HG03520 (cell line): Measurements from ENCODE around the gene ELF1.
A peak's percentile ranks its signal among the peaks of the same experiment; 100 is the strongest.
"Not testable (repeated sequence)": the region's sequence is repeated elsewhere in the genome, so short reads cannot be mapped to it uniquely, and the experiment has no call there.

Experiments
- ATAC-seq: cut with Tn5 transposase; IDR thresholded peaks from one replicate; pipeline ENCODE4 v1.9.1; 2021; ENCODE audit warnings: mild to moderate bottlenecking, moderate library complexity; ENCODE audit not compliant: unreplicated experiment

The ELF1 gene

GRCh38 chr13:40960716-40961115 lies 58.4 kb downstream of the ELF1 start:
- no peak for ATAC-seq

GRCh38 chr13:40958655-40959054 lies 60.5 kb downstream of the ELF1 start:
- ATAC-seq: no peak

GRCh38 chr13:40946485-40946884 lies 72.6 kb downstream of the ELF1 start:
- no peak for ATAC-seq

- ATAC-seq: no peak
Observed at GRCh38 chr13:40943073-40943472, 76.0 kb downstream of the ELF1 start.

- ATAC-seq: no peak
Observed at GRCh38 chr13:40941581-40941980, 77.5 kb downstream of the ELF1 start.

GRCh38 chr13:40940841-40941240 lies 78.3 kb downstream of the ELF1 start:
- ATAC-seq: no peak

- ATAC-seq: no peak
Observed at GRCh38 chr13:40933508-40934204, 85.5 kb downstream of the ELF1 start.

GRCh38 chr13:40932252-40932651 lies 86.9 kb downstream of the ELF1 start:
- no peak for ATAC-seq

GRCh38 chr13:40931719-40932118 lies 87.4 kb downstream of the ELF1 start:
- ATAC-seq: no peak

GRCh38 chr13:40929883-40930282 lies 89.2 kb downstream of the ELF1 start:
- not testable (repeated sequence) for ATAC-seq

GRCh38 chr13:40928980-40929379 lies 90.1 kb downstream of the ELF1 start:
- no peak for ATAC-seq

GRCh38 chr13:40927929-40928328 lies 91.2 kb downstream of the ELF1 start:
- no peak for ATAC-seq

GRCh38 chr13:40923867-40924266 lies 95.2 kb downstream of the ELF1 start:
- ATAC-seq: no peak

GRCh38 chr13:40922437-40923040 lies 96.6 kb downstream of the ELF1 start:
- ATAC-seq: no peak

GRCh38 chr13:40920826-40921225 lies 98.3 kb downstream of the ELF1 start:
- ATAC-seq: no peak

GRCh38 chr13:40919901-40920300 lies 99.2 kb downstream of the ELF1 start:
- not testable (repeated sequence) for ATAC-seq

GRCh38 chr13:40916207-40916998 lies 102.7 kb downstream of the ELF1 start:
- ATAC-seq: no peak

GRCh38 chr13:40914863-40915262 lies 104.3 kb downstream of the ELF1 start:
- ATAC-seq: not testable (repeated sequence)

- ATAC-seq: no peak
Observed at GRCh38 chr13:40911341-40911740, 107.8 kb downstream of the ELF1 start.

- peak; percentile 56 for ATAC-seq
Observed at GRCh38 chr13:40910324-40911050, 108.6 kb downstream of the ELF1 start.

- not testable (repeated sequence) for ATAC-seq
Observed at GRCh38 chr13:40909541-40910200, 109.4 kb downstream of the ELF1 start.
